ENCODE measurements around the gene GSN.
A peak's percentile ranks its signal among the peaks of the same experiment; 100 is the strongest.

GSN gene

DNA sequence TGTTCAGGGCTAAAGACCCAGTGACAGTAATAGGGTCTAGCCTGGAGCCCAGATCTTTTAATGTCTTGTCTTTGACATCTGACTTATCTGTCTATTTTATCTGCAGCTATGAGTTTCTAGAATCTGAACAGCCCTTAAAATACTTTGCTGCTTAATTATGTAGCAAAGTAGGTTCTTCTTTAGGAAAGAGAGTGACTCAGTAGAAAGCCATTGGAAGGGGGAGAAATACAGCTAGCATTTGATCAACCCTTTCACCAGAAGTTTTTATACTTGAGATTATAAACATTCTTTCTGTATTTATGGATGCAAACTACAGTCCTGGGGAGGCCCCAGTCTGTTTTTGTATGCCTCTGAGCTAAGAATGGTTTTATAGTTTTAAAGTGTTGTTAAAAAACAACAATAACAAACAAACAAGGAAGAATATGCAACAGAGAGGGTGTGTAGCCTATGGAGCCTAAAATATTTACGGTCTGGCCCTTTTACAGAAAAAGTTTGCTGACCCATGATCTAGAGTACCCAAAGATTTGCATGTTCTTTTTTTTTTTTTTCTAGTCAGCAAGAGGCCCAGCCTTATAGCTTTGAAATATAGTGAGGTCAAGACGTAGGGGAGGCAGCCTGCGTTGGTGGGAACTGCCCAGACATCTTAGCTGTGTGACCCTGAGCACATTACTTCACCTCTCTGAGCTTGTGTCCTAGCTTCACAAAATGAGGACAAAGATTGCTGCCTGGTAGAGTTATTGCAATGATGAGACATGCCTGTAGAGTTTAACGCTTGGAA is 9.7 kb downstream of the GSN start:
- ChIA-PET CTCF (interaction anchor here (1.0 to 2.7 kb wide), 22 partner anchors 9 to 122 kb away, joined by 3 to 48 read pairs (median 7); partner anchors contain the start of gene GSN), POLR2A (interaction anchor here (0.9 to 2.2 kb wide), 9 partner anchors 9 to 121 kb away, joined by 4 to 60 read pairs (median 5); partner anchors contain the start of genes GSN and RAB14)
- DNase-seq (ENCODE audit: low read depth, low spot score), result peak; percentile 57
- TF ChIP-seq, protein P1, sequence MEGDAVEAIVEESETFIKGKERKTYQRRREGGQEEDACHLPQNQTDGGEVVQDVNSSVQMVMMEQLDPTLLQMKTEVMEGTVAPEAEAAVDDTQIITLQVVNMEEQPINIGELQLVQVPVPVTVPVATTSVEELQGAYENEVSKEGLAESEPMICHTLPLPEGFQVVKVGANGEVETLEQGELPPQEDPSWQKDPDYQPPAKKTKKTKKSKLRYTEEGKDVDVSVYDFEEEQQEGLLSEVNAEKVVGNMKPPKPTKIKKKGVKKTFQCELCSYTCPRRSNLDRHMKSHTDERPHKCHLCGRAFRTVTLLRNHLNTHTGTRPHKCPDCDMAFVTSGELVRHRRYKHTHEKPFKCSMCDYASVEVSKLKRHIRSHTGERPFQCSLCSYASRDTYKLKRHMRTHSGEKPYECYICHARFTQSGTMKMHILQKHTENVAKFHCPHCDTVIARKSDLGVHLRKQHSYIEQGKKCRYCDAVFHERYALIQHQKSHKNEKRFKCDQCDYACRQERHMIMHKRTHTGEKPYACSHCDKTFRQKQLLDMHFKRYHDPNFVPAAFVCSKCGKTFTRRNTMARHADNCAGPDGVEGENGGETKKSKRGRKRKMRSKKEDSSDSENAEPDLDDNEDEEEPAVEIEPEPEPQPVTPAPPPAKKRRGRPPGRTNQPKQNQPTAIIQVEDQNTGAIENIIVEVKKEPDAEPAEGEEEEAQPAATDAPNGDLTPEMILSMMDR (IDR thresholded peaks at IDR 0.05; ENCODE audit: insufficient read depth, low read length, missing control alignments), result no peak
- H3K4me3 ChIP-seq (ENCODE audit: low read depth, low read length), result peak overlapping the region; percentile 38

DNA sequence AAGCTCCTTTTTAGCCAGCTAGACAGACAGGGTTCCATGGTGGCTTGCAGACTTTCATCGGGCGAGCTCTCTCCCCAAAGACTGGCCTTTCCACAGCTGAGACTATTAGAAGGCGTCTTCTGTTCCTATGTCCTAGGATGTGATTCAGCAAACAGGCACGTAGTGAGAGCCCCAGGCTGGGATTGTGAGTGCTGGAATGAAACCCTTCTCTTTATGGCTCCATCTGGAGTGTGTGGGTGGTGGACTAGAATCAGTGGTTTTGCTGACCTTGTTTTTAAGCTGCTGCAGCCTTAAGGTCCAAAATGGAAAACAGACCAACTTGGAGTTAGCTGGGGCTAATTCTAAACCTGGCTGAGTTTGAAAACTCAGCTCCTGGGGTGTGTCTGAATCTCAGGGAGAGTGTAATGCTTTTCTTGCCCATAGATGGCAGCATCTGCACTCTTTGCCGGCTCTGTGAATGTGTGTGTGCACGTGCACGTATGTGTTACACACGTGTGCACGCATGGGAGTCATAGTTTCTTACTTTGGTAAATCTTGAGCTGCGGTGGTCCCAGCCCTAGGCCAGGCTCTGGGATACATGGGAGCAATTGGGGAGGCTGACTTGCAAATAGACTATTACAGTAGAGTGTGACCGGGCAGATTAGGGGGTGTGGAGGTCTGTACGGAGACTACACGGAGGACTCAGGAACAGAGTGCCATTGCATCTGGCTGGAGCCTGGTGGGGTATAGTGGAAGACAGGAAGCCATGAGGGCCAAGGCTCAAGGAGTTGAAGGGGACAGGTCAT is 10.7 kb downstream of the GSN start:
- H3K4me3 ChIP-seq (ENCODE audit: low read depth, low read length), result peak overlapping the region; percentile 38
- ChIA-PET POLR2A (interaction anchor here (0.6 to 2.2 kb wide), 12 partner anchors 9 to 1274 kb away, joined by 3 to 60 read pairs (median 4); partner anchors contain the start of gene GSN), CTCF (interaction anchor here (0.6 to 2.7 kb wide), 38 partner anchors 10 to 125 kb away, joined by 3 to 48 read pairs (median 5); partner anchors contain the start of gene GSN)
- DNase-seq (ENCODE audit: low read depth, low spot score), result peak; percentile 99
- TF ChIP-seq, protein P1 (IDR thresholded peaks at IDR 0.05; ENCODE audit: insufficient read depth, low read length, missing control alignments), result peak; percentile 61

DNA sequence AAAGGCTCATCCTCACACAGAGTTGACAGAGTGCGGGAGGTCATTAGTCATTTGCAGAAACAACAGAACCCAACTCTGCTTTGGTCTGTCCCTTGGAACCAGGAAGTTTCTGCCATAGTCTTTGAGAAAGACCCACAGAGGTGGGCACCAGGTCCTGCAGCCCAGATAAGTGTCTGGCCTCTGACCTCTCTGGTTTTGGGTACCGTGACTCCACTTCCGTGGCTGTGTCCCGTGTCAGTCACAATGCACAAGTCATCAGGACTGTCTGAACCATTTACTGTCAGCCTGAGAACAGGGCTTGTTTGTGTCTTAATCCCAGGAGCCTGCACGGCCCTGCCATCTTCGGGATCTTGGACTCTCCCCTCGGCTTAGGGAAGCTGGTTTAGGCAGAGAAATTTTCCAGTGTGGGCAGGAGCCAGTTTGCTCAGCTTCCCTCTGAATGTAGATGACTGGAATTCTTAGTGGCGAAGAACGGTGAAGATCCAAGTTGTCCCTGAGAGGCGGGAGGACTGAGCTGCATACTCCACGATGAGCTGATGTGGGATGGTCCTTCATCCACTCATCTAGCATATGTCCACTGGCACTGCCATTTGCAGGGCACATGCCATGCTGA is 11.9 kb downstream of the GSN start:
- CTCF ChIA-PET, result interaction anchor here (0.7 to 10.8 kb wide), 17 partner anchors 9 to 122 kb away, joined by 3 to 109 read pairs (median 5); partner anchors contain the start of genes GSN and RAB14
- no peak overlapping the region for H3K4me3 ChIP-seq (ENCODE audit: low read depth, low read length)
- POLR2A ChIA-PET, result interaction anchor here (0.7 kb wide), 1 partner anchor 8 kb away, joined by 3 read pairs; no protein-coding TSS in a partner anchor
- TF ChIP-seq, protein P1 (IDR thresholded peaks at IDR 0.05; ENCODE audit: insufficient read depth, low read length, missing control alignments), result no peak
- no peak for DNase-seq (ENCODE audit: low read depth, low spot score)

DNA sequence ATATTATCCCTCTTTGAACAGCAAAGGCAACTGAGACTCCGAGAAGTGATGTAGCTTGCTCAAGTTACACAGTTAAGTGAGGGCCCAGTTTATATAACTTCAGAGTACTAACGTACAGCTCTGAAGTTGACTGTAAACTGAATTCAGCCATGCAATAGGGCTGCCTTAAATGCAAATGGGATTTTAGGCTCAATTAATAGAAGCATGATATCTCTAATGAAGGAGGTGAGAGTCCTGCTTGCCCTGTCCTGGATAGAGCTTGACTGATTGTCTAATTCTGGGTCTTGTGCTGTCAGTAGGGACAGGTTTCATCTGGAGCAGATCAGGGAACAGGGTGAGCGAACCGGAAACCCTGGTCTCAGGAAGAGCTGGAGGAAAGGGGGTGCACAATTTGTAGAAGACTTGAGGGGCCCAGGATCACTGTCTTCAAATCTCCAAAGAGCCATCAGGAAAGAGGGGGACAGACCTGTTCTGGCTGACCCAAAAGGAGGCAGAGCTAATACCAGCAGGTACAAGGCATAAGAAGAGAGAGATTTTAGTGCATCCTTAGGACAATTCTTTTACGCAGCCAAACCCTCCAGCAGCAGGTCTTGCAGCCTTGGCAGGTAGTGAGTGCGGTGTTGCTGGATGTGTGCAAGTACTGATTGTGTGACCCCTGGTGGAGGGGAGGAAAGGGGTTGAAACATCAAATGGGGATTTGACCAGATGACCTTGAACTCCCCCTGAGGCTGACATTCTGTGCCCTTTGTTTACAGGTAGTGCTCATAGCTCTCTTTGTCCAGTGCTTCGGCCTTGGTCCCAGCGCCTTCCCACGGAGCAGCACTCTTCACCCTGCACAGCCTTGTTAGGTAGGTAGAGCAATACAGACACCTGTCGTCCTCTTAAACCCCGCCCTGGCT is 13.0 kb downstream of the GSN start:
- ChIA-PET CTCF (interaction anchor here (0.7 to 10.8 kb wide), 20 partner anchors 8 to 120 kb away, joined by 3 to 109 read pairs (median 4); partner anchors contain the start of genes GSN and RAB14), POLR2A (interaction anchor here (0.7 to 1.2 kb wide), 2 partner anchors 9 to 10 kb away, joined by 3 read pairs; no protein-coding TSS in a partner anchor)
- DNase-seq (ENCODE audit: low read depth, low spot score), result no peak
- no peak overlapping the region for H3K4me3 ChIP-seq (ENCODE audit: low read depth, low read length)
- TF ChIP-seq, protein P1 (IDR thresholded peaks at IDR 0.05; ENCODE audit: insufficient read depth, low read length, missing control alignments), result no peak

DNA sequence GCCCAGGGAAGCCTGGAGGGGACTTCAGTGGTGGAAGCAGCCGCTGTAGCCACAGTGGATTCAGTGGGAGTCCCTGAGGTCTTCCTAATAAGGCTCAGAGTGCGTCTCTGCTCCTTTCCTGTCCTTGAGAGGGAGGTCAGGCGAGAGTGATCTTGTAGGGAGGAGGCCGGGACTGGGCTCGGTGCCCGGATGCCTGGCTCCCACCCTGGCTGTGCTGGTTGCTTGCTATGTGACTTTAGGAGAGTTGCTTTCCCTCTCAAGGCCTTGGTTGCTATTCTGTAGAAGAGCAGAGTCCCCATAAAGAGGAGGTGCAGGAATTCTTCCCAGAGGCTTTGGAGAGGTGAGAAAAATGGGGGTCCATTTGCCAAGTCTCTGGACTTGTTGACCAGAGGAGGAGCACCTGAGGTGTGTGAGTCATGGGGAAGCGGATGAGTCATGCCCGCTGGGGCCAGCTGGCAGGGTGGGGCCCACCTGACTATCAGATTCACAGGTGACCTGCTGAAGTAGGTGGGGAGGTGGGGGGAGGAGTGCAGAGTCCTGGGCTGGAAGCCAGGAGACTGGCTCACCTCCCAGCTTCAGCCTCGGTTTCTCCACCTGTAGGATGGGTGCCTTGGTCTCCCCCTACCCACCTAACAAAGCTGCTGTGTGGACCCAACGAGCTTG is 13.8 kb downstream of the GSN start:
- ChIA-PET CTCF (interaction anchor here (1.0 to 10.8 kb wide), 4 partner anchors 12 to 118 kb away, joined by 3 to 109 read pairs (median 26); partner anchors contain the start of gene GSN), POLR2A (interaction anchor here (1.2 kb wide), 1 partner anchor 10 kb away, joined by 3 read pairs; no protein-coding TSS in a partner anchor)

More for the DNA sequence above, 13.8 kb downstream of the GSN start:
- no peak for DNase-seq (ENCODE audit: low read depth, low spot score)
- no peak overlapping the region for H3K4me3 ChIP-seq (ENCODE audit: low read depth, low read length)
- TF ChIP-seq, protein P1 (IDR thresholded peaks at IDR 0.05; ENCODE audit: insufficient read depth, low read length, missing control alignments), result no peak
